ENCODE data around the gene TRA2A. TPM values are rescaled to one million over a fixed set of nuclear protein-coding genes. Genes with fewer than 3 reads are reported as not detected.

TRA2A gene
- total and polyA plus RNA-seq, 2 of the 13 experiments (the other 11 are each of a cell fraction or from before 2014, with no cell fraction given), result 39.1 to 41.6 TPM

GRCh38 chr7:23474094-23474828, 57.5 kb downstream of the TRA2A start (continued):
- TF ChIP-seq ERF (CRISPR knock-in tag; IDR thresholded peaks at IDR 0.05), result peak; percentile 64; the same call in 1 of the 2 replicates
- peak; percentile 74; the same call in 1 of the 2 replicates for TF ChIP-seq ZNF225 (CRISPR knock-in tag; IDR thresholded peaks at IDR 0.05)
- TF ChIP-seq ZNF839 (CRISPR knock-in tag; IDR thresholded peaks at IDR 0.05; ENCODE audit: borderline replicate concordance), result no peak
- peak; percentile 71 for TF ChIP-seq POLR2AphosphoS5 (IDR thresholded peaks at IDR 0.05; ENCODE audit: low read depth, low read length)
- no peak for TF ChIP-seq ZBTB42 (CRISPR knock-in tag; IDR thresholded peaks at IDR 0.05)
- no peak for TF ChIP-seq ZNF207 (IDR thresholded peaks at IDR 0.05; ENCODE audit: borderline replicate concordance)
- no peak for TF ChIP-seq ZNF460 (CRISPR knock-in tag; IDR thresholded peaks at IDR 0.05; ENCODE audit: borderline replicate concordance)
- peak; percentile 84 for TF ChIP-seq RFXAP (CRISPR knock-in tag; IDR thresholded peaks at IDR 0.05; ENCODE audit: borderline replicate concordance)
- no peak for TF ChIP-seq EZH2 (conservative IDR thresholded peaks at IDR 0.05; ENCODE audit: low read depth, low read length)
- TF ChIP-seq YY1 (IDR thresholded peaks at IDR 0.05; ENCODE audit: insufficient read depth, insufficient replicate concordance, low read depth, low read length), result peak; percentile 60
- peak; percentile 56; the same call in 1 of the 2 replicates for TF ChIP-seq ZNF792 (CRISPR knock-in tag; IDR thresholded peaks at IDR 0.05)
- TF ChIP-seq MED13 (CRISPR knock-in tag; IDR thresholded peaks at IDR 0.05), result peak; percentile 68
- TF ChIP-seq HNRNPK (IDR thresholded peaks at IDR 0.05; ENCODE audit: low read depth, low read length, poor library complexity, severe bottlenecking), result no peak
- TF ChIP-seq ZNF343 (CRISPR knock-in tag; IDR thresholded peaks at IDR 0.05), result 0 out of 2 replicates have a peak, but pooled peaks have one; percentile 70
- TF ChIP-seq TARDBP (CRISPR knock-in tag; IDR thresholded peaks at IDR 0.05), result peak; percentile 64; the same call in 1 of the 2 replicates
- peak; percentile 55 for TF ChIP-seq IRF2 (CRISPR knock-in tag; IDR thresholded peaks at IDR 0.05)
- TF ChIP-seq ZBTB21 (CRISPR knock-in tag; IDR thresholded peaks at IDR 0.05), result no peak
- peak; percentile 87 for TF ChIP-seq NFYC (CRISPR knock-in tag; IDR thresholded peaks at IDR 0.05)
- TF ChIP-seq ELF3 (CRISPR knock-in tag; IDR thresholded peaks at IDR 0.05), result peak; percentile 6; the same call in 1 of the 2 replicates
- peak; percentile 97 for TF ChIP-seq ZC3H13 (CRISPR knock-in tag; IDR thresholded peaks at IDR 0.05)
- TF ChIP-seq NCOR1 (IDR thresholded peaks at IDR 0.05; ENCODE audit: borderline replicate concordance, low read length), result peak; percentile 53; the same call in 1 of the 2 replicates
- no peak; the same call in 1 of the 2 replicates for TF ChIP-seq ZNF879 (CRISPR knock-in tag; IDR thresholded peaks at IDR 0.05)
- TF ChIP-seq MTA3 (CRISPR knock-in tag; IDR thresholded peaks at IDR 0.05), result no peak
- TF ChIP-seq MNT (IDR thresholded peaks at IDR 0.05), result peak; percentile 81
- TF ChIP-seq ARNT2 (CRISPR knock-in tag; IDR thresholded peaks at IDR 0.05; ENCODE audit: low read depth), result peak; percentile 27
- TF ChIP-seq PCBP1 (IDR thresholded peaks at IDR 0.05; ENCODE audit: borderline replicate concordance, low read depth, low read length), result 0 out of 2 replicates have a peak, but pooled peaks have one; percentile 60
- 0 out of 2 replicates have a peak, but pooled peaks have one; percentile 60 for TF ChIP-seq ZFP1 (CRISPR knock-in tag; IDR thresholded peaks at IDR 0.05)
- no peak for TF ChIP-seq MIER2 (CRISPR knock-in tag; IDR thresholded peaks at IDR 0.05)
- TF ChIP-seq ZSCAN31 (CRISPR knock-in tag; IDR thresholded peaks at IDR 0.05; ENCODE audit: low read depth), result no peak; the same call in 1 of the 2 replicates
- TF ChIP-seq CAMTA2 (CRISPR knock-in tag; IDR thresholded peaks at IDR 0.05; ENCODE audit: borderline replicate concordance), result no peak
- peak; percentile 68 for TF ChIP-seq THRA (CRISPR knock-in tag; IDR thresholded peaks at IDR 0.05; ENCODE audit: borderline replicate concordance)

All from HepG2 (cell line).